K562 (cell line): ENCODE data around the gene PNMA8C.

Experiments
- ATF1 ChIP-seq, 2 experiments: fragments of 450-650 bp in 1 of 2; IDR thresholded peaks; 2 replicates each; pipeline ENCODE4 v1.6.1; 2016; ENCODE audit warnings: missing compliant biosample characterization in 1 of 2, missing genetic modification characterization in 1 of 2
- BRF2 ChIP-seq: IDR thresholded peaks from 3 replicates; pipeline ENCODE4 v1.6.1; 2011; ENCODE audit warnings: borderline replicate concordance, mild to moderate bottlenecking; ENCODE audit not compliant: insufficient read length, insufficient read depth
- CEBPG ChIP-seq, 3 experiments: fragments of 200-800 bp in 1 of 3; sonication (Bioruptor generic) in 1 of 3; sonication (generic) in 1 of 3; formaldehyde crosslinking in 1 of 3; IDR thresholded peaks in 2 of 3; conservative IDR thresholded peaks in 1 of 3; 2 replicates each; pipeline versions ENCODE4 v1.6.1 to v1.8.0; 2016 to 2022; ENCODE audit warnings: missing compliant biosample characterization in 2 of 3, missing genetic modification characterization in 2 of 3, mild to moderate bottlenecking in 1 of 3, missing genetic modification reagents in 1 of 3
- CTCF ChIP-seq, 3 experiments: IDR thresholded peaks in 2 of 3; conservative IDR thresholded peaks in 1 of 3; 2 replicates each; pipeline ENCODE4 v1.5.1; 2011 to 2012; ENCODE audit warnings: low read length in 3 of 3, mild to moderate bottlenecking in 3 of 3, control low read depth in 2 of 3, improper control_type of control experiment in 1 of 3, inconsistent platforms in 1 of 3, low read depth in 1 of 3, mixed read lengths in 1 of 3, moderate library complexity in 1 of 3; ENCODE audit not compliant: insufficient read depth in 2 of 3
- E2F1 ChIP-seq: sonication (generic); formaldehyde crosslinking; IDR thresholded peaks from 2 replicates; pipeline ENCODE4 v1.8.1; 2023; ENCODE audit warnings: mild to moderate bottlenecking, missing genetic modification reagents, moderate library complexity
- FOXA1 ChIP-seq: fragments of 450-650 bp; IDR thresholded peaks from 2 replicates; pipeline ENCODE4 v1.6.1; 2016; ENCODE audit warnings: mild to moderate bottlenecking, borderline replicate concordance
- HDAC2 ChIP-seq: fragments of 450-650 bp; IDR thresholded peaks from 2 replicates; pipeline ENCODE4 v1.6.1; 2016; ENCODE audit warnings: mild to moderate bottlenecking
- HNRNPUL1 ChIP-seq: fragments of 200-400 bp; formaldehyde crosslinking; IDR thresholded peaks from 2 replicates; pipeline ENCODE4 v1.6.1; 2017; ENCODE audit warnings: low read length
- RFX1 ChIP-seq: fragments of 450-650 bp; IDR thresholded peaks from 2 replicates; pipeline ENCODE4 v1.6.1; 2016; ENCODE audit warnings: mild to moderate bottlenecking, moderate library complexity
- SP1 ChIP-seq: sonication (generic); formaldehyde crosslinking; IDR thresholded peaks from 2 replicates; pipeline ENCODE4 v1.8.1; 2022; ENCODE audit warnings: mild to moderate bottlenecking, missing genetic modification reagents
- SRSF1 ChIP-seq: fragments of 200-400 bp; formaldehyde crosslinking; IDR thresholded peaks from 2 replicates; pipeline ENCODE4 v1.6.1; 2017; ENCODE audit warnings: mild to moderate bottlenecking, low read depth, low read length, moderate library complexity
- YY1 ChIP-seq, 3 experiments: IDR thresholded peaks; 2 replicates each; pipeline ENCODE4 v1.6.1; 2011; ENCODE audit warnings: low read length in 2 of 3, mild to moderate bottlenecking in 2 of 3, moderate library complexity in 2 of 3, borderline replicate concordance in 1 of 3, control low read depth in 1 of 3, low read depth in 1 of 3; ENCODE audit not compliant: insufficient read depth in 3 of 3, insufficient replicate concordance in 2 of 3, control insufficient read depth in 1 of 3, insufficient read length in 1 of 3; ENCODE audit errors: extremely low read depth in 1 of 3
- ZNF655 ChIP-seq: fragments of 250-450 bp; sonication (Bioruptor Pico); IDR thresholded peaks from 2 replicates; pipeline ENCODE4 v1.5.0; 2021
- ZNF707 ChIP-seq: fragments of 250-450 bp; sonication (Bioruptor Pico); conservative IDR thresholded peaks from 2 replicates; pipeline ENCODE4 v1.8.0; 2022; ENCODE audit warnings: inconsistent platforms, mild to moderate bottlenecking, moderate library complexity

GRCh38 chr19:46475986-46476385 lies 47.2 kb upstream of the PNMA8C start:
- TF ChIP-seq ZNF707 (CRISPR knock-in tag) (no peak), ATF1 (CRISPR knock-in tag; IDR thresholded peaks at IDR 0.05) (no peak), ATF1 (tag; IDR thresholded peaks at IDR 0.05) (no peak), CTCF (IDR thresholded peaks at IDR 0.05 in 2 of 3, conservative IDR thresholded peaks at IDR 0.05 in 1 of 3; ENCODE audit: insufficient read depth in 2 of 3, low read depth in 1 of 3, low read length in 3 of 3) (no peak), HDAC2 (no peak), HNRNPUL1 (no peak), RFX1 (no peak), SRSF1 (no peak), ZNF655 (CRISPR knock-in tag) (no peak), SP1 (no peak), FOXA1 (no peak), E2F1 (no peak), YY1 (IDR thresholded peaks at IDR 0.05; ENCODE audit: borderline replicate concordance in 1 of 3, control insufficient read depth in 1 of 3, extremely low read depth in 1 of 3, insufficient read depth in 3 of 3, insufficient read length in 1 of 3, insufficient replicate concordance in 2 of 3, low read depth in 1 of 3, low read length in 2 of 3) (no peak), BRF2 (no peak), CEBPG (CRISPR knock-in tag; IDR thresholded peaks at IDR 0.05) (no peak), CEBPG (tag; conservative IDR thresholded peaks at IDR 0.05 in 1 of 2, IDR thresholded peaks at IDR 0.05 in 1 of 2) (no peak)
